WTC11 (cell line): Measurements from ENCODE around the gene EIF2D.

Source experiments
- MXD4 ChIP-seq: fragments of 250-450 bp; sonication (Bioruptor Pico); IDR thresholded peaks from 2 replicates; pipeline ENCODE4 v1.8.0; 2021; ENCODE audit warnings: mild to moderate bottlenecking, moderate library complexity, borderline replicate concordance
- TF ChIP-seq, protein P1 (sequence below): fragments of 200-600 bp; IDR thresholded peaks from 2 replicates; pipeline ENCODE4 v1.8.0; 2022; ENCODE audit warnings: antibody characterized with exemption
- TF ChIP-seq, protein P2 (sequence below): sonication (generic); formaldehyde crosslinking; conservative IDR thresholded peaks from 2 replicates; pipeline ENCODE4 v1.8.1; 2022; ENCODE audit warnings: mild to moderate bottlenecking, missing genetic modification reagents

DNA sequence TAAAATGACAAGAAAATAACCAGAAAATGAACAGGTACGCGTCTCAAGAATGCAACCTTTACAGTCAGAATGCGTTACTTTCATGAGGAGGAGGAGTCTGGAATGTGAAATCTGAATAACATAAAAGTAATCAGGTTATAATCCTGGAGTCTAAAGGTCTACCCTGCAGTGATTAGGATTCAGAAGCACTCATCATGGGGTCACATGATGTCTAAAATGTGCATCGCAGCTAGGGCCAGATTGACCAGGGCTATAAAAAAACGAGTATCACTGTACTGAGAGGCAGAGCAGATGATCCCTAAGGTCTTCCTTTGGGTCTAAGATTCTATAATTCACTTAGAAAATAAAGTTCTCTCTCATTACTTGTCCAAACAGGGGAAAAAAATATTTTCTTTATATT, 7.4 kb downstream of the EIF2D start:
- no peak for TF ChIP-seq MXD4
- TF ChIP-seq, protein P1, sequence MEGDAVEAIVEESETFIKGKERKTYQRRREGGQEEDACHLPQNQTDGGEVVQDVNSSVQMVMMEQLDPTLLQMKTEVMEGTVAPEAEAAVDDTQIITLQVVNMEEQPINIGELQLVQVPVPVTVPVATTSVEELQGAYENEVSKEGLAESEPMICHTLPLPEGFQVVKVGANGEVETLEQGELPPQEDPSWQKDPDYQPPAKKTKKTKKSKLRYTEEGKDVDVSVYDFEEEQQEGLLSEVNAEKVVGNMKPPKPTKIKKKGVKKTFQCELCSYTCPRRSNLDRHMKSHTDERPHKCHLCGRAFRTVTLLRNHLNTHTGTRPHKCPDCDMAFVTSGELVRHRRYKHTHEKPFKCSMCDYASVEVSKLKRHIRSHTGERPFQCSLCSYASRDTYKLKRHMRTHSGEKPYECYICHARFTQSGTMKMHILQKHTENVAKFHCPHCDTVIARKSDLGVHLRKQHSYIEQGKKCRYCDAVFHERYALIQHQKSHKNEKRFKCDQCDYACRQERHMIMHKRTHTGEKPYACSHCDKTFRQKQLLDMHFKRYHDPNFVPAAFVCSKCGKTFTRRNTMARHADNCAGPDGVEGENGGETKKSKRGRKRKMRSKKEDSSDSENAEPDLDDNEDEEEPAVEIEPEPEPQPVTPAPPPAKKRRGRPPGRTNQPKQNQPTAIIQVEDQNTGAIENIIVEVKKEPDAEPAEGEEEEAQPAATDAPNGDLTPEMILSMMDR: no peak
- TF ChIP-seq, protein P2, sequence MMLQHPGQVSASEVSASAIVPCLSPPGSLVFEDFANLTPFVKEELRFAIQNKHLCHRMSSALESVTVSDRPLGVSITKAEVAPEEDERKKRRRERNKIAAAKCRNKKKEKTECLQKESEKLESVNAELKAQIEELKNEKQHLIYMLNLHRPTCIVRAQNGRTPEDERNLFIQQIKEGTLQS (CRISPR knock-in tag): no peak
